ENCODE measurements around the gene PHACTR2.

DNA sequence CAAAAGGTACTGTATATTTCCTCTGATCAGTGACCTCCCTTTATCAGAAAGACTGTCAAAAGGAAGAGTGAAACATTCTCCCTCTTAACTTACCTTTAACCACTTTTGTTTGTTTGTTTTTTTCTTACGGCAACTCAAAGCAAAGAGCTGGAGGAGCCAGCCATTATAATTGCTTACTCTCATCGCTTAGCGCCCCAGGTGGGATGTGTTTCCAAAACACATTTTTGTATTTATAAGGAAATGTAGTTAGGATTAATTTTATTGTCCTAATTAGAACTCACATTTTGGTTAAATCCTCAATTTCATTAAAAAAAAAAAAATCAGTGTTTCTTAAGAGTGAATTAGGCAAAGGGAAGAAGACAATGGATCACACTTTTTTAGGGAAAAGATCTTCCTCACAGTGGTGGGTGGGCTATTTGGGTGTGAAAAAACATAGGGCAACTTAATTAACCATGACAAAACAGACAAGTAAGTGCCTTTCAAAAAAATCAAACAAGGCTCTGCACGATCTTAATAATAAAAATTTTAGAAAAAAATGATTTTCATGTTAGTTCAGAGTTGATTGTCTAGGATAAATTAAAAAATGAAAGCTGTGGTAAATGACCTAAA is 1.2 kb upstream of the PHACTR2 start:
- no peak for TF ChIP-seq CTCF (IDR thresholded peaks at IDR 0.05; ENCODE audit: low read length)
- no peak for TF ChIP-seq EZH2 (optimal IDR thresholded peaks at IDR 0.05; ENCODE audit: low read depth, low read length)
- TF ChIP-seq EZH2phosphoT487 (IDR thresholded peaks at IDR 0.05; ENCODE audit: low read length) = no peak

Measured in MM.1S (cell line).